ENCODE measurements around the gene TMEM131L.
A peak's percentile ranks its signal among the peaks of the same experiment; 100 is the strongest.

- TF ChIP-seq POLR2A (IDR thresholded peaks at IDR 0.05) (no peak), CTCF (IDR thresholded peaks at IDR 0.05) (no peak), POLR2AphosphoS5 (IDR thresholded peaks at IDR 0.05) (peak in 3 of 4 donors; percentile 32 to 56 (median 37))
Measured at GRCh38 chr4:153655928-153656327, 189.8 kb downstream of the TMEM131L start.
